IMR-90 (cell line): ENCODE measurements around the gene HHLA2. TPM values are rescaled to one million over a fixed set of nuclear protein-coding genes. Genes with fewer than 3 reads are reported as not detected.

Source experiments
- ATAC-seq: fragments of 200-7000 bp; cut with Tn5 transposase; 2 replicates; pipeline ENCODE4 v1.9.1; 2020; ENCODE audit warnings: low read depth, mild to moderate bottlenecking, moderate library complexity
- BruUV-seq: library from RNA; stranded (reverse); fragments of 400-500 nt; replicated peaks from 2 replicates; lab custom pipeline; 2021; lab: Mats Ljungman, UMichigan
- CTCF ChIA-PET: fragments of 300-600 bp; formaldehyde crosslinking; extraction: SDS; loops from one replicate; lab custom pipeline; 2021; ENCODE audit warnings: antibody characterized with exemption; lab: Yijun Ruan, JAX
- POLR2A ChIA-PET: fragments of 300-600 bp; sonication (Branson Sonifier 250); formaldehyde crosslinking; loops from one replicate; lab custom pipeline; 2022; ENCODE audit warnings: antibody characterized with exemption; ENCODE audit not compliant: unreplicated experiment; lab: Charles Lee
- DNase-seq: peaks from one replicate; pipeline ENCODE4 v3.0.0; 2013
- H2AFZ ChIP-seq: replicated peaks from 2 replicates; pipeline ENCODE3; 2013; ENCODE audit warnings: low read length, mild to moderate bottlenecking; ENCODE audit not compliant: poor library complexity
- H2AK5ac ChIP-seq: 2 replicates; pipeline ENCODE4 v1.6.1; 2013; ENCODE audit warnings: low read depth, low read length, inconsistent platforms
- H2AK9ac ChIP-seq: replicated peaks from 2 replicates; pipeline ENCODE3; 2013; ENCODE audit warnings: mild to moderate bottlenecking, low read depth, low read length, moderate library complexity; ENCODE audit not compliant: poor library complexity
- H2BK120ac ChIP-seq: 2 replicates; pipeline ENCODE4 v1.6.1; 2013; ENCODE audit warnings: low read depth, low read length, inconsistent platforms
- H2BK15ac ChIP-seq: 3 replicates; pipeline ENCODE4 v1.6.1; 2013; ENCODE audit warnings: low read depth, low read length, inconsistent platforms
- H2BK20ac ChIP-seq: 2 replicates; pipeline ENCODE4 v1.6.1; 2013; ENCODE audit warnings: low read depth, mild to moderate bottlenecking, inconsistent platforms, low read length, moderate library complexity
- H2BK5ac ChIP-seq: 2 replicates; pipeline ENCODE4 v1.6.1; 2013; ENCODE audit warnings: mild to moderate bottlenecking, low read depth, low read length, inconsistent platforms; ENCODE audit not compliant: poor library complexity, severe bottlenecking
- H3K14ac ChIP-seq: replicated peaks from 2 replicates; pipeline ENCODE4 v1.6.1; 2013; ENCODE audit warnings: low read depth, low read length, inconsistent platforms
- H3K18ac ChIP-seq: 2 replicates; pipeline ENCODE4 v1.6.1; 2013; ENCODE audit warnings: low read depth, low read length, control low read depth
- H3K23ac ChIP-seq: 2 replicates; pipeline ENCODE4 v1.6.1; 2013; ENCODE audit warnings: low read depth, low read length, inconsistent platforms
- H3K27ac ChIP-seq: 2 replicates; pipeline ENCODE4 v1.5.1; 2013; ENCODE audit warnings: mild to moderate bottlenecking, control low read depth, low read length; ENCODE audit not compliant: insufficient read depth
- H3K27me3 ChIP-seq: 2 replicates; pipeline ENCODE4 v1.6.1; 2013; ENCODE audit warnings: low read length; ENCODE audit not compliant: control insufficient read depth, insufficient read depth
- H3K36me3 ChIP-seq: 2 replicates; pipeline ENCODE4 v1.6.1; 2013; ENCODE audit warnings: low read length, mixed read lengths; ENCODE audit not compliant: control insufficient read depth, insufficient read depth
- H3K4ac ChIP-seq: 2 replicates; pipeline ENCODE4 v1.6.1; 2013; ENCODE audit warnings: low read depth, low read length, inconsistent platforms
- H3K4me1 ChIP-seq: 2 replicates; pipeline ENCODE4 v1.6.1; 2013; ENCODE audit warnings: low read length, mixed read lengths; ENCODE audit not compliant: control insufficient read depth, insufficient read depth
- H3K4me2 ChIP-seq: 2 replicates; pipeline ENCODE4 v1.6.1; 2013; ENCODE audit warnings: low read depth, mild to moderate bottlenecking, control low read depth, low read length, moderate library complexity
- H3K4me3 ChIP-seq: 2 replicates; pipeline ENCODE4 v1.5.1; 2013; ENCODE audit warnings: low read depth, mild to moderate bottlenecking, control low read depth, low read length, moderate library complexity; ENCODE audit not compliant: insufficient read depth
- H3K56ac ChIP-seq: 2 replicates; pipeline ENCODE4 v1.6.1; 2013; ENCODE audit warnings: low read length, inconsistent platforms; ENCODE audit not compliant: insufficient read depth; ENCODE audit errors: extremely low read depth
- H3K79me1 ChIP-seq, 2 experiments: 2 replicates each; pipeline ENCODE4 v1.6.1; 2013; ENCODE audit warnings: low read length in 2 of 2, inconsistent platforms in 1 of 2, low read depth in 1 of 2
- H3K9ac ChIP-seq: 2 replicates; pipeline ENCODE4 v1.6.1; 2013; ENCODE audit warnings: low read depth, low read length, control low read depth
- H3K9me1 ChIP-seq: 2 replicates; pipeline ENCODE4 v1.6.1; 2013; ENCODE audit warnings: low read length, inconsistent platforms; ENCODE audit not compliant: insufficient read depth
- H3K9me3 ChIP-seq: 2 replicates; pipeline ENCODE4 v1.6.1; 2013; ENCODE audit warnings: low read length; ENCODE audit not compliant: control insufficient read depth, insufficient read depth
- H4K20me1 ChIP-seq: 2 replicates; pipeline ENCODE4 v1.6.1; 2013; ENCODE audit warnings: low read length, inconsistent platforms; ENCODE audit not compliant: insufficient read depth
- H4K5ac ChIP-seq: 2 replicates; pipeline ENCODE4 v1.6.1; 2013; ENCODE audit warnings: mild to moderate bottlenecking, low read depth, low read length, control low read depth
- H4K8ac ChIP-seq, 2 experiments: 2 replicates each; pipeline ENCODE4 v1.6.1; 2013; ENCODE audit warnings: low read depth in 2 of 2, low read length in 2 of 2, control low read depth in 1 of 2, inconsistent platforms in 1 of 2
- H4K91ac ChIP-seq: 2 replicates; pipeline ENCODE4 v1.6.1; 2013; ENCODE audit warnings: low read depth, low read length, inconsistent platforms; ENCODE audit not compliant: insufficient read depth
- BHLHE40 ChIP-seq: fragments of 150-350 bp; IDR thresholded peaks from 2 replicates; pipeline ENCODE4 v1.6.1; 2016; ENCODE audit warnings: mild to moderate bottlenecking, low read depth, low read length
- CEBPB ChIP-seq: IDR thresholded peaks from 2 replicates; pipeline ENCODE4 v1.6.1; 2012; ENCODE audit warnings: low read depth, low read length, improper control_type of control experiment
- CHD1 ChIP-seq: IDR thresholded peaks from 2 replicates; pipeline ENCODE4 v1.6.1; 2012; ENCODE audit warnings: low read depth, low read length, improper control_type of control experiment
- ELK1 ChIP-seq: fragments of 150-350 bp; IDR thresholded peaks from 2 replicates; pipeline ENCODE4 v1.6.1; 2016; ENCODE audit warnings: low read depth, mild to moderate bottlenecking, low read length, moderate library complexity, borderline replicate concordance
- FOS ChIP-seq: fragments of 150-350 bp; IDR thresholded peaks from 2 replicates; pipeline ENCODE4 v1.6.1; 2016; ENCODE audit warnings: low read depth, low read length
- MAFK ChIP-seq: IDR thresholded peaks from 2 replicates; pipeline ENCODE4 v1.6.1; 2012; ENCODE audit warnings: low read depth, low read length, improper control_type of control experiment
- MAZ ChIP-seq: IDR thresholded peaks from 2 replicates; pipeline ENCODE4 v1.6.1; 2012; ENCODE audit warnings: low read depth, mild to moderate bottlenecking, low read length, improper control_type of control experiment, moderate library complexity, borderline replicate concordance
- MXI1 ChIP-seq: IDR thresholded peaks from 2 replicates; pipeline ENCODE4 v1.6.1; 2012; ENCODE audit warnings: low read depth, mild to moderate bottlenecking, low read length, moderate library complexity, borderline replicate concordance
- NFE2L2 ChIP-seq: fragments of 150-350 bp; IDR thresholded peaks from 2 replicates; pipeline ENCODE4 v1.6.1; 2016; ENCODE audit warnings: low read depth, mild to moderate bottlenecking, low read length
- POLR2A ChIP-seq: IDR thresholded peaks from 2 replicates; pipeline ENCODE4 v1.6.1; 2012; ENCODE audit warnings: mild to moderate bottlenecking, low read depth, low read length
- RAD21 ChIP-seq: IDR thresholded peaks from 2 replicates; pipeline ENCODE4 v1.6.1; 2012; ENCODE audit warnings: low read length, improper control_type of control experiment
- RCOR1 ChIP-seq: IDR thresholded peaks from 2 replicates; pipeline ENCODE4 v1.6.1; 2012; ENCODE audit warnings: mild to moderate bottlenecking, low read length, improper control_type of control experiment; ENCODE audit not compliant: insufficient replicate concordance
- RFX5 ChIP-seq: IDR thresholded peaks from 2 replicates; pipeline ENCODE4 v1.8.0; 2012; ENCODE audit warnings: low read depth, mild to moderate bottlenecking, low read length, moderate library complexity
- SMC3 ChIP-seq: fragments of 150-350 bp; IDR thresholded peaks from 2 replicates; pipeline ENCODE4 v1.6.1; 2016; ENCODE audit warnings: low read depth, mild to moderate bottlenecking, antibody characterized with exemption, low read length, moderate library complexity
- WGBS, 2 experiments: methylation state at CpG; one replicate each; pipeline versions ENCODE4 v1.1.5 to v1.1.7; 2013; ENCODE audit warnings: missing lambda C conversion rate in 2 of 2; ENCODE audit not compliant: insufficient read length in 1 of 2; ENCODE audit errors: extremely low coverage in 2 of 2; 5-methylcytosine and 5-hydroxymethylcytosine counted together
- dilution Hi-C: fragments of 300-500 bp; cut with HindIII; formaldehyde crosslinking; loops from one replicate; pipeline ENCODE4 v1.14.3; 2018; ENCODE audit warnings: low sequenced_read_pairs; ENCODE audit not compliant: unreplicated experiment
- in situ Hi-C: fragments of 300-500 bp; cut with MboI; formaldehyde crosslinking; loops from 3 replicates; pipeline ENCODE4 v1.14.3; 2019; ENCODE audit warnings: low sequenced_read_pairs, inconsistent platforms, mixed read lengths
- intact Hi-C: fragments of 100-400 bp; cut with micrococcal nuclease; formaldehyde crosslinking; loops from 2 replicates; pipeline ENCODE4 v1.10.0; 2022
- polyA plus RNA-seq, 3 experiments: library from polyadenylated mRNA; depleted of rRNA; stranded (reverse); fragments of >200 nt; gene quantifications; 2 replicates each; pipeline ENCODE4 v1.2.3, GENCODE V29; 2012; ENCODE audit warnings: low replicate concordance in 1 of 3
- total RNA-seq: library from RNA; depleted of rRNA; stranded (reverse); fragments of >200 nt; gene quantifications from 2 replicates; pipeline ENCODE4 v1.2.3, GENCODE V29; 2012
- TF ChIP-seq, protein P1 (sequence below): conservative IDR thresholded peaks from 2 replicates; pipeline ENCODE4 v1.5.1; 2012; ENCODE audit warnings: mild to moderate bottlenecking, low read depth, low read length, improper control_type of control experiment
- TF ChIP-seq, protein P2 (sequence below): fragments of 150-350 bp; IDR thresholded peaks from 2 replicates; pipeline ENCODE4 v1.6.1; 2017; ENCODE audit warnings: mild to moderate bottlenecking, antibody characterized with exemption, low read length, low read depth

The HHLA2 gene
- total and polyA plus RNA-seq, 2 of the 4 experiments (the other 2 are of a cell fraction), result not detected

DNA sequence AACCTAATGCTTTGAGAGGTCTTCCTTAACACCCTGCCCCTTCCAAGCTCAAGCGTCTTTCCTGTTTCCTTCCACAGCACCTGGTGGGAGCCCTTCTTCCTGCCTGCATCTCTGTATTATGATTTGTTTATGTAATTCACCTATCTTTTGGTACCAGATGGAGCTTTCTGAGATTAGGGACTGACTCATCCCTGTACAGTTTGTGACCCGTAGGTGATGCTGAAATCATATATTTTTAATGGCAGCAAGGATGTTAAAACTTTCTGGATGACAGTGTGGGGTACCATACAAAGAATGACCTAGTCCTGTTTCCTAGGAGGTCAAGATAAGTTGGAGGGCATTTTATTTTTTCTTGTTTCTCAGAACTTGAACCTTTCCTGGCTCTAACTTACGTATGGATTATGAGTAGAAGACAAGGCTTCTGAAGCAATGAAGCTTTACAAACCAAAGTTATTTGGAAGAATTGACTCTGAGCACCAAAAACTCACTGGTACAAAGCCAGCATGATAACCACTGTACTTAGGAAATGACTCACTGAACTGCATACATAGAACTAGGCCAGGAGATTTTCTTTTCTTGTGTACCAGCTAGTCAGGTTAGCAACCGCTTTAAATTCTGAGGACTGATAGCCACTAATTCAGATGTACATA, 46.6 kb downstream of the HHLA2 start:
- in situ Hi-C loops, result no loop called here
- BruUV-seq, result no TSS peak

More for the DNA sequence above, 46.6 kb downstream of the HHLA2 start:
- Histone ChIP-seq H2AK5ac (no peak overlapping the region), H3K27ac (no peak overlapping the region), H4K20me1 (no peaks in the 10 kb centered on the region), H3K14ac (no peak overlapping the region), H3K18ac (no peak overlapping the region), H3K23ac (no peak overlapping the region), H4K5ac (no peak overlapping the region), H2AFZ (no peak overlapping the region), H3K36me3 (no peaks in the 10 kb centered on the region), H2AK9ac (no peak overlapping the region), H3K56ac (no peak overlapping the region), H3K79me1 (no peaks in the 10 kb centered on the region), H3K4me3 (no peak overlapping the region), H3K9me3 (no peaks in the 10 kb centered on the region), H2BK5ac (no peak overlapping the region), H2BK120ac (no peak overlapping the region), H3K4me2 (no peak overlapping the region), H2BK15ac (no peak overlapping the region), H3K4me1 (no peaks in the 10 kb centered on the region), H3K27me3 (no peaks in the 10 kb centered on the region; the same call in none of the 2 replicates), H3K9me1 (no peaks in the 10 kb centered on the region), H3K4ac (no peak overlapping the region), H4K91ac (no peak overlapping the region), H2BK20ac (no peak overlapping the region), H3K9ac (no peak overlapping the region), H4K8ac (no peak overlapping the region)
- dilution Hi-C loops, result no loop called here
- intact Hi-C loops, result no loop called here
- ChIA-PET CTCF (no interaction called here), POLR2A (no interaction called here)
- WGBS, 2 experiments, result no CpG with 5 or more reads among the region's 4 CpGs
- DNase-seq (peak; percentile 69), ATAC-seq (peak; percentile 62)
- TF ChIP-seq MAFK, result no peak
- TF ChIP-seq RFX5, result no peak
- no peak for TF ChIP-seq CHD1
- TF ChIP-seq SMC3, result no peak
- TF ChIP-seq MAZ, result no peak
- TF ChIP-seq MXI1, result no peak
- no peak for TF ChIP-seq NFE2L2
- no peak for TF ChIP-seq RCOR1
- TF ChIP-seq, protein P1, sequence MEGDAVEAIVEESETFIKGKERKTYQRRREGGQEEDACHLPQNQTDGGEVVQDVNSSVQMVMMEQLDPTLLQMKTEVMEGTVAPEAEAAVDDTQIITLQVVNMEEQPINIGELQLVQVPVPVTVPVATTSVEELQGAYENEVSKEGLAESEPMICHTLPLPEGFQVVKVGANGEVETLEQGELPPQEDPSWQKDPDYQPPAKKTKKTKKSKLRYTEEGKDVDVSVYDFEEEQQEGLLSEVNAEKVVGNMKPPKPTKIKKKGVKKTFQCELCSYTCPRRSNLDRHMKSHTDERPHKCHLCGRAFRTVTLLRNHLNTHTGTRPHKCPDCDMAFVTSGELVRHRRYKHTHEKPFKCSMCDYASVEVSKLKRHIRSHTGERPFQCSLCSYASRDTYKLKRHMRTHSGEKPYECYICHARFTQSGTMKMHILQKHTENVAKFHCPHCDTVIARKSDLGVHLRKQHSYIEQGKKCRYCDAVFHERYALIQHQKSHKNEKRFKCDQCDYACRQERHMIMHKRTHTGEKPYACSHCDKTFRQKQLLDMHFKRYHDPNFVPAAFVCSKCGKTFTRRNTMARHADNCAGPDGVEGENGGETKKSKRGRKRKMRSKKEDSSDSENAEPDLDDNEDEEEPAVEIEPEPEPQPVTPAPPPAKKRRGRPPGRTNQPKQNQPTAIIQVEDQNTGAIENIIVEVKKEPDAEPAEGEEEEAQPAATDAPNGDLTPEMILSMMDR, result no peak
- TF ChIP-seq BHLHE40, result no peak
- no peak for TF ChIP-seq FOS
- TF ChIP-seq RAD21, result no peak
- TF ChIP-seq CEBPB, result no peak
- TF ChIP-seq, protein P2, sequence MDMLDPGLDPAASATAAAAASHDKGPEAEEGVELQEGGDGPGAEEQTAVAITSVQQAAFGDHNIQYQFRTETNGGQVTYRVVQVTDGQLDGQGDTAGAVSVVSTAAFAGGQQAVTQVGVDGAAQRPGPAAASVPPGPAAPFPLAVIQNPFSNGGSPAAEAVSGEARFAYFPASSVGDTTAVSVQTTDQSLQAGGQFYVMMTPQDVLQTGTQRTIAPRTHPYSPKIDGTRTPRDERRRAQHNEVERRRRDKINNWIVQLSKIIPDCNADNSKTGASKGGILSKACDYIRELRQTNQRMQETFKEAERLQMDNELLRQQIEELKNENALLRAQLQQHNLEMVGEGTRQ, result no peak
- no peak for TF ChIP-seq POLR2A
- TF ChIP-seq ELK1, result no peak
